ENCODE data around the gene ZDHHC20.
"Not testable (repeated sequence)": the region's sequence is repeated elsewhere in the genome, so short reads cannot be mapped to it uniquely, and the experiment has no call there.

The ZDHHC20 gene

GRCh38 chr13:21434588-21434987 is 24.5 kb downstream of the ZDHHC20 start:
- no peak for DNase-seq

- no peak for DNase-seq
These were observed 29.9 kb downstream of the ZDHHC20 start for GRCh38 chr13:21429211-21429610.

- DNase-seq = no peak
These were observed 31.4 kb downstream of the ZDHHC20 start for GRCh38 chr13:21427741-21428140.

- DNase-seq = no peak
These were observed 32.9 kb downstream of the ZDHHC20 start for GRCh38 chr13:21426238-21426637.

- DNase-seq = no peak
These were observed 38.4 kb downstream of the ZDHHC20 start for GRCh38 chr13:21420706-21421105.

GRCh38 chr13:21413013-21413412 is 46.1 kb downstream of the ZDHHC20 start:
- no peak for DNase-seq

- not testable (repeated sequence) for DNase-seq
These were observed 48.6 kb downstream of the ZDHHC20 start for GRCh38 chr13:21410453-21410852.

- DNase-seq = no peak
These were observed 53.8 kb downstream of the ZDHHC20 start for GRCh38 chr13:21405309-21405708.

GRCh38 chr13:21402586-21403307 is 56.4 kb downstream of the ZDHHC20 start:
- no peak for DNase-seq

- no peak for DNase-seq
These were observed 59.4 kb downstream of the ZDHHC20 start for GRCh38 chr13:21399741-21400140.

GRCh38 chr13:21395953-21396352 is 63.1 kb downstream of the ZDHHC20 start:
- DNase-seq = no peak

- DNase-seq = no peak
These were observed 70.0 kb downstream of the ZDHHC20 start for GRCh38 chr13:21389124-21389523.

- DNase-seq = no peak
These were observed 73.4 kb downstream of the ZDHHC20 start for GRCh38 chr13:21385710-21386109.

- DNase-seq = no peak
These were observed 76.0 kb downstream of the ZDHHC20 start for GRCh38 chr13:21383090-21383489.

GRCh38 chr13:21376998-21377985 is 81.8 kb downstream of the ZDHHC20 start:
- DNase-seq = not testable (repeated sequence)

- no peak for DNase-seq
These were observed 86.6 kb downstream of the ZDHHC20 start for GRCh38 chr13:21372530-21372929.

- no peak for DNase-seq
These were observed 88.1 kb downstream of the ZDHHC20 start for GRCh38 chr13:21371011-21371410.

GRCh38 chr13:21365574-21365973 is 93.5 kb downstream of the ZDHHC20 start:
- no peak for DNase-seq

GRCh38 chr13:21364916-21365315 is 94.2 kb downstream of the ZDHHC20 start:
- DNase-seq = no peak

GRCh38 chr13:21364357-21364756 is 94.7 kb downstream of the ZDHHC20 start:
- no peak for DNase-seq

- no peak for DNase-seq
These were observed 96.4 kb downstream of the ZDHHC20 start for GRCh38 chr13:21362741-21363140.

- DNase-seq = no peak
These were observed 97.4 kb downstream of the ZDHHC20 start for GRCh38 chr13:21361706-21362105.

GRCh38 chr13:21361123-21361522 is 98.0 kb downstream of the ZDHHC20 start:
- no peak for DNase-seq

- DNase-seq = no peak
These were observed 98.6 kb downstream of the ZDHHC20 start for GRCh38 chr13:21360463-21360862.
